NCI-H226 (cell line): ENCODE measurements around the gene CENPU.
"Not testable (repeated sequence)": the region's sequence is repeated elsewhere in the genome, so short reads cannot be mapped to it uniquely, and the experiment has no call there.

ENCODE experiments used
- DNase-seq: peaks from one replicate; pipeline ENCODE4 v3.0.0-alpha.2; 2015

The CENPU gene

GRCh38 chr4:184664445-184665210, 69.3 kb downstream of the CENPU start:
- no peak for DNase-seq

GRCh38 chr4:184662236-184662635, 71.7 kb downstream of the CENPU start:
- DNase-seq, result no peak

- no peak for DNase-seq
Measured at GRCh38 chr4:184660978-184661377, 72.9 kb downstream of the CENPU start.

GRCh38 chr4:184657820-184658219, 76.1 kb downstream of the CENPU start:
- DNase-seq, result not testable (repeated sequence)

GRCh38 chr4:184657144-184657543, 76.8 kb downstream of the CENPU start:
- no peak for DNase-seq

GRCh38 chr4:184655889-184656869, 77.7 kb downstream of the CENPU start:
- DNase-seq, result no peak

GRCh38 chr4:184653650-184654049, 80.2 kb downstream of the CENPU start:
- peak; percentile 3 for DNase-seq

GRCh38 chr4:184652681-184653080, 81.2 kb downstream of the CENPU start:
- not testable (repeated sequence) for DNase-seq

- DNase-seq, result no peak
Measured at GRCh38 chr4:184651899-184652298, 82.0 kb downstream of the CENPU start.

GRCh38 chr4:184649971-184650855, 83.7 kb downstream of the CENPU start:
- DNase-seq, result no peak

GRCh38 chr4:184649026-184649970, 84.6 kb downstream of the CENPU start, which contains the start of the genes CASP3 and PRIMPOL:
Gene CASP3 (minus strand): TSS chr4:184649447. CDS start chr4:184638453, 10,994 bp downstream.
Gene PRIMPOL (plus strand): TSS chr4:184649738. CDS start chr4:184657141, 7,403 bp downstream.
- peak; percentile 87 for DNase-seq

GRCh38 chr4:184648313-184649025, 85.4 kb downstream of the CENPU start:
- no peak for DNase-seq

GRCh38 chr4:184648054-184648312, 85.9 kb downstream of the CENPU start:
- DNase-seq, result no peak

GRCh38 chr4:184647266-184648053, 86.4 kb downstream of the CENPU start:
- no peak for DNase-seq

- DNase-seq, result no peak
Measured at GRCh38 chr4:184645904-184646610, 87.8 kb downstream of the CENPU start.

GRCh38 chr4:184644553-184645307, 89.2 kb downstream of the CENPU start:
- DNase-seq, result peak; percentile 14
